NCI-H82 treated with DMSO at 0.1 percent for 48 hours (cell line): ENCODE measurements around the gene HSD17B2.
"Not testable (repeated sequence)": the region's sequence is repeated elsewhere in the genome, so short reads cannot be mapped to it uniquely, and the experiment has no call there.

Experiments
- DNase-seq: peaks from one replicate; lab custom pipeline; 2025; ENCODE audit not compliant: unreplicated experiment; lab: John Stamatoyannopoulos, UW

HSD17B2 gene

GRCh38 chr16:82118749-82119148 lies 83.7 kb downstream of the HSD17B2 start:
- no peak for DNase-seq

DNA sequence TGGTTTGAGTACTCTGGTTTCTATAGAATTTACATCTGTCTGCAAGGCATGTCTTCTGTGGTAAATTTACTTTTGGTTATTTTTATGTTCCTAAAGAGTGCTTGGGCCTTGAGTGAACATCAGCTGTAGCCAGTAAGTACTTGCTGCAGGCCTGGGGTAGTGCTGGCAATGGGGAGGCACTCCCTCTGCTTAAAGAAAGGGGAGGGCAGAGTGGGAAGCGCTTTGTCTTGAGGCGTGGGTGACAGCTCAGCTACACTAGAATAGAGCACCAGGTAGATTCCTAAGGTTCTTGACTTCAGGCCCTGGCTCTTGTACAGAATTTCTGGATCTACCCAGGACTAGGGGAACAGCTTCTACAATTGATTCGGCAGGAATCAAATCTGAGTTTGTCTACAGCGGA lies 84.4 kb downstream of the HSD17B2 start:
- no peak for DNase-seq

GRCh38 chr16:82124651-82125050 lies 89.6 kb downstream of the HSD17B2 start:
- DNase-seq: no peak

DNA sequence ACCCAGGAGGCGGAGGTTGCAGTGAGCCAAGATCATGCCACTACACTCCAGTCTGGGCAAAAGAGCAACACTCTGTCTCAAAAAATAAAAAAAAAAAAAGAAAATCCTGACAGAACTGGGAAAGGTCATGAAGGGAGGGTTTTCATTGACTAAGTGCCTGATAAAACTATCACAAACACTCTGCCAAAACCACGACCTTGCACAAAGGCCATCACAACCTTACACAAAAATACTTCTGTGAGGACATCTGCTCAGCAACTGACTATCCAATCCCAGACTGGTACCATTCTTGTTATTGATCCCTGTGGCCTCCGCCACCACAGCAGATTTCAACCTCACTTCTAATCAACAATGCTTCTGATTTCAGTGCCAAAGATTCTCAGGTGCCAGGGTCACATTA lies 94.8 kb downstream of the HSD17B2 start:
- DNase-seq: no peak

DNA sequence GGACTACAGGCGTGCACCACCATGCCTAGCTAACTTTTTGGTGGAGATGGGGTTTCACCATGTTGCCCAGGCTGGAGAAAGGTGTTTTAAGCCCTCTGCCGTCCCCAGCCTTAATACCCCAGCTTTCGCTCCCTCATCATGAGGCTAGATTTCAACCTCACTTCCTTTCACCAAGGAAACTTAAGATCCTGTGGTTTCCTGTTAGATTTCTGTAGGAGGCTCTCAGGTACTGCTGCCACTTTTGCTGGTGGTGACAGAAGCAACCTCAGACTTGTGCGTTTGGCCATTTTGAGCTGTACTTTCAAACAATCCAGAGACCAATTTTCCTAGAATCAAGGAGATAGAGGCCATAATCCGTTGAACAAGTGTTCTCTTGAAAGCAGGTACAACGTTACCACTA lies 98.7 kb downstream of the HSD17B2 start:
- DNase-seq: no peak

DNA sequence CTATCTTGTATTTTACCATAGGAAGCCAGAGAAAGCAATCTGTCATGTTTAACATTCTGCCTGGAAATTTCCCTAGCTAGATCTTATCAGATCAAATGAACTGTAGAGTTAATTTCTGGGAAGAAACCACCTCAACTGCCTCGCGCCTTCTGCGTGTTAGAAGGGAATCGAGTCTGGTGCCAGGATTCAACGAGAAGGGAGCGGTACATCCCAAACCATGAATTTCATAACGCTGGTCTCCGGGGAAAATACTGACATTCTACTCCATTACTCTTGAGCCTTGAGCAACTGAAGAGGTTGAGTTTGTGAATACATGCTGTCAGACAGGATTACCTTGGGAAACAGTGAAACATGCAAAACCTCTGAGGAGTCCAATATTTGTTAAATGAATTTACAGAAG lies 99.8 kb downstream of the HSD17B2 start:
- no peak for DNase-seq

- DNase-seq: no peak
Measured at GRCh38 chr16:82135844-82136243, 100.8 kb downstream of the HSD17B2 start.

GRCh38 chr16:82136956-82137821 lies 102.1 kb downstream of the HSD17B2 start:
- no peak for DNase-seq

GRCh38 chr16:82137822-82138167 lies 102.7 kb downstream of the HSD17B2 start:
- DNase-seq: no peak

- no peak for DNase-seq
Measured at GRCh38 chr16:82138478-82139285, 103.6 kb downstream of the HSD17B2 start.

GRCh38 chr16:82139286-82139571 lies 104.2 kb downstream of the HSD17B2 start:
- DNase-seq: not testable (repeated sequence)

GRCh38 chr16:82146556-82146955 lies 111.5 kb downstream of the HSD17B2 start:
- no peak for DNase-seq

- no peak for DNase-seq
Measured at GRCh38 chr16:82146957-82147356, 111.9 kb downstream of the HSD17B2 start.

GRCh38 chr16:82147546-82147945 lies 112.5 kb downstream of the HSD17B2 start:
- DNase-seq: no peak
